CD4-positive, alpha-beta T cell (primary cell): ENCODE data around the gene INTU. TPM values are rescaled to one million over a fixed set of nuclear protein-coding genes. Genes with fewer than 3 reads are reported as not detected.
"Not testable (repeated sequence)": the region's sequence is repeated elsewhere in the genome, so short reads cannot be mapped to it uniquely, and the experiment has no call there.

Source experiments
- ATAC-seq: fragments of 200-7000 bp; cut with Tn5 transposase; one replicate; pipeline ENCODE4 v1.10.0; 2022; ENCODE audit warnings: mild to moderate bottlenecking; ENCODE audit not compliant: poor library complexity
- CTCF ChIA-PET: fragments of 350-600 bp; sonication (Branson Sonifier 250); formaldehyde crosslinking; loops from one replicate; lab custom pipeline; 2021; ENCODE audit warnings: antibody characterized with exemption, inconsistent platforms; lab: Charles Lee
- POLR2A ChIA-PET: fragments of 350-600 bp; sonication (Branson Sonifier 250); formaldehyde crosslinking; loops from one replicate; lab custom pipeline; 2021; ENCODE audit warnings: antibody characterized with exemption, inconsistent platforms; lab: Charles Lee
- DNase-seq, 14 experiments: peaks; one replicate each; pipeline ENCODE4 v3.0.0-alpha.2; 2013 to 2020; ENCODE audit warnings: mixed read lengths in 2 of 14
- H3K27ac ChIP-seq, 2 donors: one replicate each; pipeline versions ENCODE4 v1.5.1 to v1.7.0; 2013; ENCODE audit warnings: low read length in 2 of 2, low read depth in 1 of 2, mild to moderate bottlenecking in 1 of 2
- H3K27me3 ChIP-seq, 2 experiments: 1 replicate in 1 of 2; 2 replicates in 1 of 2; pipeline versions ENCODE4 v1.6.1 to v1.7.0; 2013; ENCODE audit warnings: low read length in 2 of 2, control low read depth in 1 of 2, mild to moderate bottlenecking in 1 of 2, moderate library complexity in 1 of 2; ENCODE audit not compliant: insufficient read depth in 2 of 2, control insufficient read depth in 1 of 2
- H3K36me3 ChIP-seq: one replicate; pipeline ENCODE4 v1.6.1; 2013; ENCODE audit warnings: low read length, control low read depth; ENCODE audit not compliant: insufficient read depth
- H3K4me1 ChIP-seq: one replicate; pipeline ENCODE4 v1.6.1; 2013; ENCODE audit warnings: low read length, control low read depth; ENCODE audit not compliant: insufficient read depth
- H3K4me3 ChIP-seq: one replicate; pipeline ENCODE4 v1.5.1; 2013; ENCODE audit warnings: mild to moderate bottlenecking, low read length, moderate library complexity
- H3K9me3 ChIP-seq, 2 experiments: 1 replicate in 1 of 2; 2 replicates in 1 of 2; pipeline versions ENCODE4 v1.6.1 to v1.7.0; 2013; ENCODE audit warnings: low read length in 2 of 2, mild to moderate bottlenecking in 2 of 2, control low read depth in 1 of 2, moderate library complexity in 1 of 2; ENCODE audit not compliant: control insufficient read depth in 1 of 2, insufficient read depth in 1 of 2
- H3K27ac Mint-ChIP-seq: one replicate; pipeline ENCODE4 v1.8.0; 2020; ENCODE audit warnings: mixed read lengths
- H3K27me3 Mint-ChIP-seq: one replicate; pipeline ENCODE4 v1.8.0; 2021; ENCODE audit warnings: mixed read lengths
- H3K36me3 Mint-ChIP-seq: one replicate; pipeline ENCODE4 v1.8.0; 2021; ENCODE audit warnings: low read depth, mixed read lengths
- H3K4me1 Mint-ChIP-seq: one replicate; pipeline ENCODE4 v1.8.0; 2021; ENCODE audit warnings: low read depth, mixed read lengths
- H3K4me3 Mint-ChIP-seq: one replicate; pipeline ENCODE4 v1.8.0; 2020; ENCODE audit warnings: mild to moderate bottlenecking, mixed read lengths
- H3K9me3 Mint-ChIP-seq: one replicate; pipeline ENCODE4 v1.8.0; 2020; ENCODE audit warnings: mixed read lengths
- intact Hi-C, 2 experiments: fragments of 100-400 bp; cut with DNase I in 1 of 2; cut with micrococcal nuclease in 1 of 2; formaldehyde crosslinking; loops; one replicate each; pipeline versions ENCODE4 v1.15.1 to v1.9.0; 2023 to 2025; cut with DNase I, micrococcal nuclease
- total RNA-seq, 174 experiments: library from RNA in 2 of 174; stranded (reverse) in 2 of 174; gene quantifications; one replicate each; pipeline ENCODE4 v1.2.3 and lab custom pipeline; 2021 to 2026
- TF ChIP-seq, protein P1 (sequence below): fragments of 200-600 bp; IDR thresholded peaks from one replicate; pipeline ENCODE4 v1.8.0; 2022; ENCODE audit warnings: antibody characterized with exemption, mild to moderate bottlenecking

Gene INTU
- total RNA-seq, 2 experiments from 2014 or later = not detected

DNA sequence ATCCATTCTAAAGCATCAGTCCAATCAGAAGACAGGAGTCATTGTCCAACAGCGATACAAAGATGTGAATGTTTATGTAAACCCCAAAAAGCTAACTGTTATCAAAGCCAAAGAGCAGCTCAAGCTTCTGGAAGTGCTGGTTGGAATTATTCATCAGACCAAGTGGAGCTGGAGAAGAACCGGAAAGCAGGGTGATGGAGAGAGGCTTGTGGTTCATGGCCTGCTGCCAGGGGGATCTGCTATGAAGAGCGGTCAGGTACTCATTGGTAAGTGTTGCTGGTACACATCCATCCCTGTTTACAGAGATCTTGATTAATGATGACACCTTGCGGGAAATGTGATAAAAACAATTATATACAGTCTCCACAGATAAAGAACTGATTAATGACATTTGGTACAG, 11.0 kb downstream of the INTU start:
- H3K27ac ChIP-seq = no peak overlapping the region
- no peaks in the 10 kb centered on the region for H3K36me3 ChIP-seq
- TF ChIP-seq, protein P1, sequence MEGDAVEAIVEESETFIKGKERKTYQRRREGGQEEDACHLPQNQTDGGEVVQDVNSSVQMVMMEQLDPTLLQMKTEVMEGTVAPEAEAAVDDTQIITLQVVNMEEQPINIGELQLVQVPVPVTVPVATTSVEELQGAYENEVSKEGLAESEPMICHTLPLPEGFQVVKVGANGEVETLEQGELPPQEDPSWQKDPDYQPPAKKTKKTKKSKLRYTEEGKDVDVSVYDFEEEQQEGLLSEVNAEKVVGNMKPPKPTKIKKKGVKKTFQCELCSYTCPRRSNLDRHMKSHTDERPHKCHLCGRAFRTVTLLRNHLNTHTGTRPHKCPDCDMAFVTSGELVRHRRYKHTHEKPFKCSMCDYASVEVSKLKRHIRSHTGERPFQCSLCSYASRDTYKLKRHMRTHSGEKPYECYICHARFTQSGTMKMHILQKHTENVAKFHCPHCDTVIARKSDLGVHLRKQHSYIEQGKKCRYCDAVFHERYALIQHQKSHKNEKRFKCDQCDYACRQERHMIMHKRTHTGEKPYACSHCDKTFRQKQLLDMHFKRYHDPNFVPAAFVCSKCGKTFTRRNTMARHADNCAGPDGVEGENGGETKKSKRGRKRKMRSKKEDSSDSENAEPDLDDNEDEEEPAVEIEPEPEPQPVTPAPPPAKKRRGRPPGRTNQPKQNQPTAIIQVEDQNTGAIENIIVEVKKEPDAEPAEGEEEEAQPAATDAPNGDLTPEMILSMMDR = no peak
- Mint-ChIP-seq H3K4me1 (no peaks in the 10 kb centered on the region), H3K9me3 (no peaks in the 10 kb centered on the region), H3K27me3 (peaks cover 9% of the 10 kb centered on the region), H3K27ac (no peak overlapping the region), H3K36me3 (no peaks in the 10 kb centered on the region), H3K4me3 (no peak overlapping the region)
- H3K4me3 ChIP-seq = no peak overlapping the region
- H3K4me1 ChIP-seq = no peaks in the 10 kb centered on the region
- no peak for ATAC-seq
- intact Hi-C loops = no loop called here
- DNase-seq = no peak
- H3K27me3 ChIP-seq = peaks cover 0 to 3% of the 10 kb centered on the region in 2 experiments
- no peaks in the 10 kb centered on the region for H3K9me3 ChIP-seq
- ChIA-PET POLR2A (no interaction called here), CTCF (no interaction called here)

DNA sequence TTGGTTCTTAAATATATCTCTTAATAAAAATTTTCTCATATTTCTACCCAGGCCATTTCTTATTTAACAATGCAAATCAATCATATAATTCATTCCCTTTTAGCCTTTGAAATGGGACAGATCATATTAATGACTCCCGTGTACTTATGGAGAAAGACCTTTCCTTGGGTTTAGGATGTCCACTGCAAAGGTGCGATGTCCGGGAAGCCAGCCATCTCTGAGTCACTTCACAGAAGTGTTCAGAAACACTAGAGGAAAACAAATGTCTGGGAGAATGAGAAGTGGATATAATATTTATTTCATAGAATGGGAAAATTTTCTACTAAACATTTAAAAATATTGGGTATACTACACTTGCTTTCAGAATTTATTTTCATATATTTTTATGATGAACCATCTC, 15.3 kb downstream of the INTU start:
- Mint-ChIP-seq H3K4me1 (no peaks in the 10 kb centered on the region), H3K4me3 (no peak overlapping the region), H3K27me3 (no peaks in the 10 kb centered on the region), H3K27ac (no peak overlapping the region), H3K36me3 (no peaks in the 10 kb centered on the region), H3K9me3 (no peaks in the 10 kb centered on the region)
- POLR2A ChIA-PET = no interaction called here
- H3K27ac ChIP-seq = no peak overlapping the region
- CTCF ChIA-PET = no interaction called here
- no peaks in the 10 kb centered on the region for H3K36me3 ChIP-seq
- no peaks in the 10 kb centered on the region for H3K4me1 ChIP-seq
- TF ChIP-seq, protein P1 = no peak
- no peak for ATAC-seq
- peaks cover 0 to 3% of the 10 kb centered on the region in 2 experiments for H3K27me3 ChIP-seq
- intact Hi-C loops = no loop called here
- no peaks in the 10 kb centered on the region for H3K9me3 ChIP-seq
- no peak for DNase-seq
- H3K4me3 ChIP-seq = no peak overlapping the region

DNA sequence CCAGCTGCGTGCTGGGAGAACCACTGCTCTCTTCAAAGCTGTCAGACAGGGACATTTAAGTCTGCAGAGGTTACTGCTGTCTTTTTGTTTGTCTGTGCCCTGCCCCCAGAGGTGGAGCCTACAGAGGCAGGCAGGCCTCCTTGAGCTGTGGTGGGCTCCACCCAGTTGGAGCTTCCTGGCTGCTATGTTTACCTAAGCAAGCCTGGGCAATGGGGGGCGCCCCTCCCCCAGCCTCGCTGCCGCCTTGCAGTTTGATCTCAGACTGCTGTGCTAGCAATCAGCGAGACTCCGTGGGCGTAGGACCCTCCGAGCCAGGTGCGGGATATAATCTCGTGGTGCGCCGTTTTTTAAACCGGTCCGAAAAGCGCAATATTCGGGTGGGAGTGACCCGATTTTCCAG, 22.8 kb downstream of the INTU start:
- H3K4me1 ChIP-seq, H3K36me3 Mint-ChIP-seq, H3K27me3 ChIP-seq, H3K9me3 ChIP-seq, DNase-seq, CTCF ChIA-PET, H3K27ac ChIP-seq, H3K27ac Mint-ChIP-seq, H3K4me3 Mint-ChIP-seq, H3K27me3 Mint-ChIP-seq, intact Hi-C loops, ATAC-seq, H3K9me3 Mint-ChIP-seq, H3K36me3 ChIP-seq, H3K4me3 ChIP-seq, H3K4me1 Mint-ChIP-seq, POLR2A ChIA-PET: not testable (repeated sequence)

DNA sequence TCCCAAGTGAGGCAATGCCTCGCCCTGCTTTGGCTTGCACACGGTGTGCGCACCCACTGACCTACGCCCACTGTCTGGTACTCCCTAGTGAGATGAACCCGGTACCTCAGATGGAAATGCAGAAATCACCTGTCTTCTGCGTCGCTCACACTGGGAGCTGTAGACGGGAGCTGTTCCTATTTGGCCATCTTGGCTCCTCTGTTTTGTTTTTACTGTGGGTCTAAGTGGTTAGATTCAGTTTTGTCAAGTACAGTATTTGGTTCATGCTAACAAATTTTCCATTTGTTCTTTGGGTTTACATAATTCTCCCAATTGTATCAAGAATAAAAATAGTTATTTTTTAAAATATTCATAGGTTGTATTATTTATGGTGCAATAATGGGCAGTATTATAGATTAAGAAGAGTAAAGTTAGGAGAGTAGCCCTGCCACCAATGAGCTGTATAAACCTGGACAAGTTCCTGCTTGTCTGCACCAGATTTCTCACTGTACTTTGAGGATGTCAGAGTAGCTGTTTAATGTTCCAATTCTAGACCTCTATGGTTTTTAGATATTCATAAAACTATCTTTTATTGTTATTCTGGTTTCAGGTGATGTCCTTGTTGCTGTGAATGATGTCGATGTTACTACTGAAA, 23.4 kb downstream of the INTU start:
- Mint-ChIP-seq H3K4me3 (no peak overlapping the region), H3K4me1 (no peaks in the 10 kb centered on the region), H3K27me3 (no peaks in the 10 kb centered on the region), H3K27ac (no peak overlapping the region), H3K9me3 (no peaks in the 10 kb centered on the region), H3K36me3 (no peaks in the 10 kb centered on the region)
- no peak for ATAC-seq
- H3K27me3 ChIP-seq = peaks cover 0 to 4% of the 10 kb centered on the region in 2 experiments
- TF ChIP-seq, protein P1 = no peak
- H3K36me3 ChIP-seq = no peaks in the 10 kb centered on the region
- H3K27ac ChIP-seq = no peak overlapping the region
- no peaks in the 10 kb centered on the region for H3K9me3 ChIP-seq
- intact Hi-C loops = no loop called here
- ChIA-PET CTCF (no interaction called here), POLR2A (no interaction called here)
- DNase-seq = no peak
- no peak overlapping the region for H3K4me3 ChIP-seq
- H3K4me1 ChIP-seq = no peaks in the 10 kb centered on the region
